22Rv1 (cell line): ENCODE measurements around the gene INTS6.

ENCODE experiments used
- H3K27ac ChIP-seq: fragments of 450-650 bp; 2 replicates; pipeline ENCODE4 v1.5.1; 2017
- ZFX ChIP-seq: fragments of 450-650 bp; IDR thresholded peaks from 2 replicates; pipeline ENCODE4 v1.6.1; 2017; ENCODE audit warnings: antibody characterized with exemption, borderline replicate concordance
- TF ChIP-seq, protein P1 (sequence below): fragments of 450-650 bp; IDR thresholded peaks from 2 replicates; pipeline ENCODE4 v1.5.1; 2017; ENCODE audit warnings: mild to moderate bottlenecking

The INTS6 gene

DNA sequence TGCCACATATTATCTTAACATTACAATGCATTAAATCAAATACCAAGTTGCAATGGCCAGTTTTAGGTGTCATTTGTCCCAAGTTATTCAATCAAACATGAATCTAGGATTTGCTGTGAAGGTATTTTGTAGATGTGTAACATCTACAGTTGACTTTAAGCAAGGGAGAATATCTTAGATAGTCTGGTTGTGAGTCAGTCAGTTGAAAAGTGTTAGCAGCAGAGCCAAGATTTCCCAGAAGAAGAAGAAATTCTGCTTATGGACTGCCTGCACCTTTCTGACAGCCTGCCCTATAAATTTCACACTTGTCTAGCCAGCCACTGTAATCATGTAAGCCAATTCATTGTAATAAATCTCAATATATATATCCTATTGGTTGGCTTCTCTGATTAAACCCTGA lies 41.3 kb upstream of the INTS6 start:
- TF ChIP-seq ZFX = no peak
- TF ChIP-seq, protein P1, sequence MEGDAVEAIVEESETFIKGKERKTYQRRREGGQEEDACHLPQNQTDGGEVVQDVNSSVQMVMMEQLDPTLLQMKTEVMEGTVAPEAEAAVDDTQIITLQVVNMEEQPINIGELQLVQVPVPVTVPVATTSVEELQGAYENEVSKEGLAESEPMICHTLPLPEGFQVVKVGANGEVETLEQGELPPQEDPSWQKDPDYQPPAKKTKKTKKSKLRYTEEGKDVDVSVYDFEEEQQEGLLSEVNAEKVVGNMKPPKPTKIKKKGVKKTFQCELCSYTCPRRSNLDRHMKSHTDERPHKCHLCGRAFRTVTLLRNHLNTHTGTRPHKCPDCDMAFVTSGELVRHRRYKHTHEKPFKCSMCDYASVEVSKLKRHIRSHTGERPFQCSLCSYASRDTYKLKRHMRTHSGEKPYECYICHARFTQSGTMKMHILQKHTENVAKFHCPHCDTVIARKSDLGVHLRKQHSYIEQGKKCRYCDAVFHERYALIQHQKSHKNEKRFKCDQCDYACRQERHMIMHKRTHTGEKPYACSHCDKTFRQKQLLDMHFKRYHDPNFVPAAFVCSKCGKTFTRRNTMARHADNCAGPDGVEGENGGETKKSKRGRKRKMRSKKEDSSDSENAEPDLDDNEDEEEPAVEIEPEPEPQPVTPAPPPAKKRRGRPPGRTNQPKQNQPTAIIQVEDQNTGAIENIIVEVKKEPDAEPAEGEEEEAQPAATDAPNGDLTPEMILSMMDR = no peak
- H3K27ac ChIP-seq = no peak overlapping the region

GRCh38 chr13:51488212-51488611 lies 35.4 kb upstream of the INTS6 start:
- TF ChIP-seq ZFX = no peak
- TF ChIP-seq, protein P1 = no peak
- no peak overlapping the region for H3K27ac ChIP-seq

- no peak overlapping the region for H3K27ac ChIP-seq
- TF ChIP-seq, protein P1 = no peak
- TF ChIP-seq ZFX = no peak
Observed at GRCh38 chr13:51481656-51482055, 28.8 kb upstream of the INTS6 start.

DNA sequence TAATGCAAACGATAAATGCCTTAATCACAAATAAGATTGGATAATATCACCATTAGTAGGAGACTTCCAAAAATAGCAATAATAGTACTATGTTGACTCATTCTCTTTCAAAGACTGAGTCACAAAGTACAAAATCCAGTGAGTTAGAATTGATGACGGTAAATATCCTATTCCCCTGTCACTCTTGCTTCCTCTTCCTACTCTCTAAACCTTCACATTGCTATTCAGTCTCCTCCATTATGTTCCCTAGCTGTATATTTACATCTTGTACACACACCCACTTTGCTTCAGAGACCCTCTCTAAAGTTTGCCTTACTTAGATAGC lies 26.3 kb upstream of the INTS6 start:
- TF ChIP-seq, protein P1 = no peak
- no peak for TF ChIP-seq ZFX
- no peak overlapping the region for H3K27ac ChIP-seq

DNA sequence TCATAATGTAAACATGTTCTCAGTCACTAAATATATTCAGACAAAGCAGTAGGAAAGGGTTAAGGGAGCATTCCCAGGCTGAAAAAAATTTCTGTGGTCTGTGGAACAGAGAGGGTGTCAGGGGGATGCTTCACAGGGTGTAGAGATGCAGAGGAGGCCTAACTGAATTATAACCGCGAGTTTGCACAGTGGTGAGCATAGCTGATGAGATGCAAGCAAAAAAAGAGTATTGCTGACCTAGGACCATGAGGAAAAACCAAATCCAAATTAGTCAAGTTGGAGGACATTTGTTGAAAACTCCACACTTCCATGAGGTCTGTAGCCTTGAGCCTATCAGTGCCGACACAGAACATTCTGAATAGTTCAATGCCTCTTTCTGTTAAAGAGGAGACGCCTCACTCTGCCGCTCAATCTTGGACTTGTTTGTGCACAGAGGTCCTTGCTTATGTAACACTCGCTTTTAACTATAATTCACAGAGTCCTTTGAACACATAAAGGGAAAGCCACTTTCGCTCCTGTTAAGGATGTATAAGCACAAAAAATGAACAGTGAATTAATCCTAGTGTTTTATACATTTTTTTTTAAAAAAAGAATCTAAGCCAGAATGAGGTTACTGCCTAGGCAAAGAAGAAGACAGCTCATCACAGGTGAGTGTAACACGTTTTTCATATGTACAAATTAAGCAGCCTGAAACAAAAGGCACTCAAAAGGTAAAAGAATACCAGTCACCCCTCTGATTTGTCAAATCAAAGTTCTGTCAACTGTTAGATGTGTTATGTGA lies 25.8 kb upstream of the INTS6 start:
- TF ChIP-seq, protein P1 = no peak
- TF ChIP-seq ZFX = no peak
- H3K27ac ChIP-seq = no peak overlapping the region

GRCh38 chr13:51477653-51478324 lies 25.0 kb upstream of the INTS6 start:
- TF ChIP-seq, protein P1 = no peak
- TF ChIP-seq ZFX = no peak
- H3K27ac ChIP-seq = no peak overlapping the region

DNA sequence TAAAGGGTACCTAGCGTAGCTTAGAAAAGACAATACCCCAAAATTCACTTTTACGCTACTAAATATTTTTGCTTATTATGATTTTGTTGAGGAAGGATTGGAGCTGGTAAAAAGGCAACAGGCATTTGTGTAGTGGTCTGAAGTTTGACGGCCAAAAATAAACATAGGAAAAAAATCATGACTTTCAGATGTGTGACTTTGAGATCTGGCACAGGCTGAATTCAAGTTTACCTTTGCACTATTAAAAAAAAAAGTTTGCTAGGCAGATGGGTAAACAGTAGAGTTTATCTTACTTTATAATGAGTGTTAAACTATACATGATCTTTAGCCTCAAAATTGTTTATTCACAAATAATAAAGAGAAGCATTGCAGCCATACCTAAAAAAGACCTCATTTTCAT lies 24.3 kb upstream of the INTS6 start:
- no peak for TF ChIP-seq ZFX
- TF ChIP-seq, protein P1 = no peak
- 0 out of 2 replicates have a peak overlapping the region, but pooled peaks have one; percentile 8 for H3K27ac ChIP-seq
